Neuronal stem cell (in vitro differentiated cells): ENCODE data around the gene MYH9.
"Not testable (repeated sequence)": the region's sequence is repeated elsewhere in the genome, so short reads cannot be mapped to it uniquely, and the experiment has no call there.

Experiments used
- DNase-seq: peaks from one replicate; pipeline ENCODE4 v3.0.0-alpha.2; 2013; ENCODE audit warnings: low spot score
- H2AFZ ChIP-seq: one replicate; pipeline ENCODE4 v1.6.1; 2013; ENCODE audit warnings: mild to moderate bottlenecking, low read length, inconsistent platforms
- H2AK5ac ChIP-seq: 2 replicates; pipeline ENCODE4 v1.6.1; 2013; ENCODE audit warnings: low read depth, mild to moderate bottlenecking, inconsistent platforms, low read length, moderate library complexity, mixed read lengths
- H2BK120ac ChIP-seq: 2 replicates; pipeline ENCODE4 v1.6.1; 2013; ENCODE audit warnings: low read depth, mild to moderate bottlenecking, inconsistent platforms, low read length, moderate library complexity, mixed read lengths
- H2BK12ac ChIP-seq: one replicate; pipeline ENCODE4 v1.6.1; 2013; ENCODE audit warnings: low read length, inconsistent platforms
- H2BK15ac ChIP-seq: 2 replicates; pipeline ENCODE4 v1.6.1; 2013; ENCODE audit warnings: mild to moderate bottlenecking, low read length, inconsistent platforms, mixed read lengths
- H2BK5ac ChIP-seq: one replicate; pipeline ENCODE4 v1.6.1; 2013; ENCODE audit warnings: inconsistent platforms, mild to moderate bottlenecking, low read length, moderate library complexity
- H3K14ac ChIP-seq: one replicate; pipeline ENCODE4 v1.6.1; 2013; ENCODE audit warnings: low read length, inconsistent platforms
- H3K18ac ChIP-seq: 2 replicates; pipeline ENCODE4 v1.6.1; 2013; ENCODE audit warnings: low read length, inconsistent platforms
- H3K23ac ChIP-seq: 2 replicates; pipeline ENCODE4 v1.6.1; 2013; ENCODE audit warnings: low read depth, mild to moderate bottlenecking, mixed read lengths, low read length, inconsistent platforms; ENCODE audit not compliant: poor library complexity
- H3K27ac ChIP-seq: replicated peaks from 3 replicates; pipeline ENCODE4 v1.5.1; 2013; ENCODE audit warnings: low read length, inconsistent platforms
- H3K27me3 ChIP-seq, 3 experiments: 2 replicates each; pipeline ENCODE4 v1.6.1; 2013; ENCODE audit warnings: low read length in 3 of 3, mild to moderate bottlenecking in 2 of 3, inconsistent platforms in 1 of 3, low read depth in 1 of 3, mixed read lengths in 1 of 3, moderate library complexity in 1 of 3; ENCODE audit not compliant: control insufficient read depth in 3 of 3, insufficient read depth in 3 of 3
- H3K36me3 ChIP-seq, 2 donors: replicated peaks in 1 of 2; 2 replicates each; pipeline ENCODE4 v1.6.1; 2013; ENCODE audit warnings: low read length in 2 of 2; ENCODE audit not compliant: control insufficient read depth in 2 of 2, insufficient read depth in 2 of 2
- H3K4ac ChIP-seq: 2 replicates; pipeline ENCODE4 v1.6.1; 2013; ENCODE audit warnings: inconsistent platforms, mild to moderate bottlenecking, low read length, moderate library complexity
- H3K4me1 ChIP-seq, 2 donors: 1 replicate in 1 of 2; 2 replicates in 1 of 2; pipeline ENCODE4 v1.6.1; 2013; ENCODE audit warnings: low read length in 2 of 2, low read depth in 1 of 2; ENCODE audit not compliant: control insufficient read depth in 2 of 2, insufficient read depth in 1 of 2
- H3K4me2 ChIP-seq: one replicate; pipeline ENCODE4 v1.6.1; 2013; ENCODE audit warnings: mild to moderate bottlenecking, low read length, inconsistent platforms; ENCODE audit not compliant: insufficient read depth, poor library complexity, severe bottlenecking
- H3K4me3 ChIP-seq, 2 donors: 2 replicates each; pipeline ENCODE4 v1.5.1; 2013; ENCODE audit warnings: low read length in 2 of 2, mild to moderate bottlenecking in 2 of 2, inconsistent platforms in 1 of 2, moderate library complexity in 1 of 2
- H3K79me1 ChIP-seq: one replicate; pipeline ENCODE4 v1.6.1; 2013; ENCODE audit warnings: low read depth, mild to moderate bottlenecking, inconsistent platforms, low read length, moderate library complexity
- H3K9ac ChIP-seq: one replicate; pipeline ENCODE4 v1.6.1; 2013; ENCODE audit warnings: mild to moderate bottlenecking, low read depth, low read length, inconsistent platforms; ENCODE audit not compliant: poor library complexity
- H3K9me3 ChIP-seq, 2 donors: replicated peaks in 1 of 2; 2 replicates each; pipeline versions ENCODE3 to v1.6.1; 2013; ENCODE audit warnings: low read length in 2 of 2, mild to moderate bottlenecking in 2 of 2, inconsistent platforms in 1 of 2, low read depth in 1 of 2, mixed read lengths in 1 of 2, moderate library complexity in 1 of 2; ENCODE audit not compliant: control insufficient read depth in 2 of 2, insufficient read depth in 1 of 2
- H4K8ac ChIP-seq: one replicate; pipeline ENCODE4 v1.6.1; 2013; ENCODE audit warnings: low read depth, mild to moderate bottlenecking, inconsistent platforms, low read length, moderate library complexity
- H4K91ac ChIP-seq: one replicate; pipeline ENCODE4 v1.6.1; 2013; ENCODE audit warnings: low read length, low read depth, mild to moderate bottlenecking, inconsistent platforms; ENCODE audit not compliant: poor library complexity
- WGBS, 2 donors: extraction: QIAGEN DNeasy Blood & Tissue Kit; methylation state at CpG; one replicate each; pipeline ENCODE4 v1.1.7; 2013; ENCODE audit warnings: missing lambda C conversion rate in 2 of 2, mixed read lengths in 1 of 2; ENCODE audit not compliant: insufficient read length in 2 of 2, insufficient replicate concordance in 1 of 2; ENCODE audit errors: extremely low coverage in 2 of 2; 5-methylcytosine and 5-hydroxymethylcytosine counted together

Gene MYH9

DNA sequence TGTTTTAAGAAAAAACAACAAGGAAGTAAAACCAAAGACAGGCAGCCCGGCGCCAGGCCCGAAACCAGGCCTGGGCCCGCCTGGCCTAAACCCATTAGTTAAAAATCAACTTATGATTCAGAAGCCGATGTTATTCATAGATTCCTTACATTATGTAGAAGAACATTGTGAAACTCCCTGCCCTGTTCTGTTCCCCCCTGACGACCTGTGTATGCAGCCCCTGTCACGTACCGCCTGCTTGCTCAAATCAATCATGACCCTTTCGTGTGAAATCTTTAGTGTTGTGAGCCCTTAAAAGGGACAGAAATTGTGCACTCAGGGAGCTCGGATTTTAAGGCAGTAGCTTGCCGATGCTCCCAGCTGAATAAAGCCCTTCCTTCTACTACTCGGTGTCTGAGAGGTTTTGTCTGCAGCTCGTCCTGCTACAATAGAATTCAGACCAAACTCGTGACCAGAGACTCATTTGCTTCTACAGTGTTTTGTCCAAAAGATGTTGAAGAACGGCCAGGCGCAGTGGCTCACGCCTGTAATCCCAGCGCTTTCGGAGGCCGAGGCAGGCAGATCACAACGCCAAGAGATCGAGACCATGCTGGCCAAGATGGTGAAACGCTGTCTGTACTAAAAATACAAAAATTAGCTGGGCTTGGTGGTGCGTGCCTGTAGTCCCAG, 137.3 kb downstream of the MYH9 start:
- H2BK15ac ChIP-seq, H3K27ac ChIP-seq, H2BK5ac ChIP-seq, H3K9ac ChIP-seq, H4K8ac ChIP-seq, H4K91ac ChIP-seq, H3K79me1 ChIP-seq, H3K4ac ChIP-seq, H3K27me3 ChIP-seq, H3K4me3 ChIP-seq, H2BK120ac ChIP-seq, H3K4me2 ChIP-seq, H3K36me3 ChIP-seq, H3K23ac ChIP-seq, DNase-seq, H3K4me1 ChIP-seq, H3K18ac ChIP-seq, H2BK12ac ChIP-seq, H3K14ac ChIP-seq, H2AK5ac ChIP-seq: not testable (repeated sequence)
- peak overlapping the region; percentile 68 for H2AFZ ChIP-seq
- no CpG with 5 or more reads among the region's 24 CpGs for WGBS, 2 donors
- H3K9me3 ChIP-seq = peaks cover 6 to 14% of the 10 kb centered on the region in 2 donors

DNA sequence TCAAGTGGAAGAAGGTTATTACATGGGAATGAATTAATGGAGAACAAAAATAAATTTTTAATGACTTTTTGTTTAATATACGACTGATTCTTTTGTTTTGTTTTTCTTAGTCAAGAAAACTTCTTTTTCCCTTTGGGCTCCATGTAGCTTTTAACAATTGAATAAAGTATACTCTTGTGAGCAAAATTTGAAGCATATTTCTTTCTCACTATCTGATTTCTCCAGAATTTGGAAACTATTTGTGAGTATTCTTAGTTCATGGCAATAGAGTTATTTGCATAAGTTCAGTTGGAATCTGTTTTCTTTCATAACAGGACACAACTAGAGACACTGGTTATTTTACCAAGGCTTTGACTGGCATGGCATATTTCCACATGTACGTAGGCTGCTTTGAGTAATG, 138.6 kb downstream of the MYH9 start:
- Histone ChIP-seq H3K18ac (no peak overlapping the region), H2BK120ac (no peak overlapping the region), H2AFZ (no peak overlapping the region), H3K27me3 (no peaks in the 10 kb centered on the region), H3K9me3 (peaks cover 6 to 14% of the 10 kb centered on the region in 2 donors), H4K8ac (no peak overlapping the region), H3K9ac (no peak overlapping the region), H3K4me2 (no peak overlapping the region), H4K91ac (no peak overlapping the region), H2AK5ac (no peak overlapping the region), H3K4me1 (peaks cover 0 to 2% of the 10 kb centered on the region in 2 donors), H3K4me3 (no peak overlapping the region), H3K36me3 (no peaks in the 10 kb centered on the region), H3K27ac (no peak overlapping the region), H3K23ac (no peak overlapping the region), H2BK12ac (no peak overlapping the region), H3K4ac (no peak overlapping the region), H2BK15ac (no peak overlapping the region), H2BK5ac (no peak overlapping the region), H3K79me1 (no peaks in the 10 kb centered on the region), H3K14ac (no peak overlapping the region)
- WGBS, 2 donors = no CpG with 5 or more reads among the region's 2 CpGs
- no peak for DNase-seq

DNA sequence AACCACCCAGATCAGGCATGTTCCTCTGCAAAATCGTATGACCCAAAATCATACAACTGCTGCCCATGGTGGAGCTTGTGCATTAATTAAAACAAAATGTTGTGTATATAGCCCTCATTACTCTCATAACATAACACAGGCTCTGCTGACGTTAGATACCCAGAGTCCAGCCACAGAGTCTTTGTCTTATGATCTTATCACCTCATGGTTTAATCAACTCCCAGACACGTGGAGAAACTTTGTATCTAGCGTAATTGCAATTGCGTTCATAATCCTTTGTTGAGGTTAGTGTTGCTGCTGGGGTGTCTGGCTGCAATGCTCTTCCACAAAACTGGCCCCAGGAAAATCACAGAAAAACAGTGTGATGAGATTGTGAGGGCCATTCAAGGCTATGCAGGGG, 139.8 kb downstream of the MYH9 start:
- Histone ChIP-seq H2AK5ac (no peak overlapping the region), H3K4me3 (no peak overlapping the region), H3K4me2 (no peak overlapping the region), H3K27ac (no peak overlapping the region), H3K4ac (no peak overlapping the region), H3K36me3 (no peaks in the 10 kb centered on the region), H2BK5ac (no peak overlapping the region), H3K23ac (no peak overlapping the region), H2BK120ac (no peak overlapping the region), H3K9ac (no peak overlapping the region), H3K27me3 (no peaks in the 10 kb centered on the region), H2BK15ac (no peak overlapping the region), H3K4me1 (peaks cover 0 to 2% of the 10 kb centered on the region in 2 donors), H4K91ac (no peak overlapping the region), H3K79me1 (no peaks in the 10 kb centered on the region), H3K18ac (no peak overlapping the region), H3K9me3 (peaks cover 6 to 18% of the 10 kb centered on the region in 2 donors), H3K14ac (no peak overlapping the region), H2BK12ac (no peak overlapping the region), H4K8ac (no peak overlapping the region), H2AFZ (no peak overlapping the region)
- DNase-seq = no peak
- no CpG with 5 or more reads among the region's 5 CpGs for whole genome bisulfite sequencing, 2 donors

DNA sequence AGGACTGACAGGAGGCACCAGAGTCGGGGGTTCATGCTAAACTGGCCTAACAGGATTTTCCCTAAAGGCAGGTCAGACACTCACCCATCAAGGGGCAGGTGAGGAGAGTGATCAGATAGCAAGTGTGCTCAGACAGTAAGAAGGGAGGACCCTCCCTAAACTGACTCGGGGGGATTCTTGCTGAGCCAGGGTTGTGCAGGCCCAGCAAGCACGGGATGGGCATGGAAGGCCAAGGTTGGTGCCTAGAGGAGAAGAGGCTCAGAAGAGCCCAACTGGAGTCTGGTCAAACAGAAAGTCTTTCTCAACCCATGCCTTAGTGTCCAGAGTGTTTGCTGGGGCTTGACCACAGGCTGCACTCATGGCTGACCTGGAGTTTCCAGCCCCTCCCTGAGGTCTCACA, 141.0 kb downstream of the MYH9 start:
- Histone ChIP-seq H3K4me3 (no peak overlapping the region), H3K9me3 (peaks cover 6 to 18% of the 10 kb centered on the region in 2 donors), H3K18ac (no peak overlapping the region), H3K27ac (no peak overlapping the region), H3K79me1 (no peaks in the 10 kb centered on the region), H3K14ac (no peak overlapping the region), H3K23ac (no peak overlapping the region), H2BK120ac (no peak overlapping the region), H2AFZ (no peak overlapping the region), H3K4ac (no peak overlapping the region), H2BK5ac (no peak overlapping the region), H3K36me3 (no peaks in the 10 kb centered on the region), H2BK12ac (no peak overlapping the region), H4K91ac (no peak overlapping the region), H3K9ac (no peak overlapping the region), H2AK5ac (no peak overlapping the region), H3K4me2 (no peak overlapping the region), H2BK15ac (no peak overlapping the region), H3K4me1 (peaks cover 0 to 2% of the 10 kb centered on the region in 2 donors), H3K27me3 (no peaks in the 10 kb centered on the region), H4K8ac (no peak overlapping the region)
- WGBS, 2 donors = no CpG with 5 or more reads among the region's 3 CpGs
- DNase-seq = no peak
